NCI-H146 (cell line): Measurements from ENCODE around the gene METTL21A.
"Not testable (repeated sequence)": the region's sequence is repeated elsewhere in the genome, so short reads cannot be mapped to it uniquely, and the experiment has no call there.

Experiments used
- DNase-seq: peaks from one replicate; lab custom pipeline; 2025; lab: John Stamatoyannopoulos, UW

Gene METTL21A

GRCh38 chr2:207625014-207625907, at the start of gene METTL21A:
Gene METTL21A, minus strand, starts transcription at chr2:207625394. Its CDS starts 1,019 bp downstream, at chr2:207624375.
- peak; percentile 87 for DNase-seq

GRCh38 chr2:207674826-207675225, 49.6 kb upstream of the METTL21A start:
- DNase-seq: no peak

DNA sequence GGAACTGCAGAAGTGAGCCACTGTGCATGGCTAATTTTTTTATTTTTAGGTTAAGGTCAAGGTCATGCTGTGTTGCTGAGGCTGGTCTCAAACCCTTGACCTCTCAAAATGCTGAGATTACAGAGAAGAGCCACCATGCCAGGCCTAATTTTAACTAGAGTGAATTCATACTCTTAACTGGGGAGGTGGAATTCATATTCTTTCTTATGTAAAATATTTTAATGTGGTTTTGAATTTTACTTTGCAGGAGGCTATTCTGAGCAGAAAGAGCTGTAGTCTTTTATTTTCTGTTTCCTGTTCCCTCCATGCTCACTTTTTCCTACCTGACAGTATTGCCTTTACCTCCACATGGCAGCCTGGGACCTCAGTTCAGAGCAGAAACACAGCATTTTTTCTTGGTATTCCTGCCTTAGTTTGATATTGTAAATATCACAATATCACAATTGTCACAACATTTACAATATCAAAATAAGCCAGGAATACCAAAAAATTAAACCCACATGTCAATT, 49.1 kb upstream of the METTL21A start:
- no peak for DNase-seq

- no peak for DNase-seq
Measured at GRCh38 chr2:207673431-207673830, 48.2 kb upstream of the METTL21A start.

GRCh38 chr2:207670887-207671286, 45.7 kb upstream of the METTL21A start:
- DNase-seq: no peak

GRCh38 chr2:207663870-207664545, 38.8 kb upstream of the METTL21A start:
- DNase-seq: no peak

- no peak for DNase-seq
Measured at GRCh38 chr2:207662203-207662602, 37.0 kb upstream of the METTL21A start.

DNA sequence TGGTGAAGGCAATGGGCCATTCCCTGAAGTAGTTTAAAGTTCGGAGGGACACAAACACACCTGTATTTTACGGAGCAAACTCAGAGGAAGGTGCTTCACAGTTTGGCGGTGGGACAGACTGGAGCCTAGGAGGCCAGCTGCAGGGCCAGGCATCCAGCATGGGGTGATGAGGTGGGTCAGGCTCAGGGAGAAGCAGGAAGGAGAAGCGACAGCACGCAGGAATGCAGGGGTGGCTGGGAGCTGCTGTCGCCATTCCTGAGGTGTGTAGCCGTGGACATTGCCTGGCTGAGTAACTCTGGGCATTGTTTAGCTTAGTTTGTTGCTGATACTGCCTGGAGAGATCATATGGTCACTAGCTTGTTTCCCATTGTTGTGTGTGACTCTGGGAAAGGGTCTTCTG, 35.8 kb upstream of the METTL21A start:
- no peak for DNase-seq

DNA sequence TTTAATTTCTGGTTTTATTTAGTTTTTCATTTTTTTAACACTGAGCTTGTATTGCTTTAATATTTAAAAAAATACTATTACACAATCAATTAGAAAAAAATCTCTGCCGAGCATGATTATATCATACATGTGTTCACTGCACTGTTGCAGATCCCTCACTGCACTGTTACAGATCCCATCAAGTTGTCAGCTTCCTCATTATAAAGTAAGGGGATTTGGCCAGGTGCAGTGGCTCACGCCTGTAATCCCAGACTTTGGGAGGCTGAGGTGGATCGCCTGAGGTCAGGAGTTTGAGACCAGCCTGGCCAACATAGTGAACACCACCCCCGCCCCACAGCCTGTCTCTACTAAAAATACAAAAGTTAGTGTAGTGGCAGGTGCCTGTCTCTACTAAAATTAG, 33.0 kb upstream of the METTL21A start:
- no peak for DNase-seq

- DNase-seq: no peak
Measured at GRCh38 chr2:207655000-207655399, 29.8 kb upstream of the METTL21A start.

DNA sequence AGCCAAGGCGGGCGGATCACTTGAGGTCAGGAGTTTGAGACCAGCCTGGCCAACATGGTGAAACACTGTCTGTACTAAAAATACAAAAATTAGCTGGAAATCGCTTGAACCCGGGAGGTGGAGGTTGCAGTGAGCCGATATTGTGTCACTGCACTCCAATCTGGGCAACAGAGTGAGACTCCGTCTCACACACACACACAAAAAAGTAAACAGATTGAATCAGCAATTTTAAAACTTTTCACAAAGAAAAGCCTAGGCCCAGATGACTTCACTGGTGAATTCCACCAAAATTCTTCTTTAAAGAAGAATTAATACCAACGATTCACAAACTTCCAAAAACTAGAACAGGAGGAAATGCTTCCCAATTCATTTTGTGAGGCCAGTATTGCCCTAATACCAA, 21.4 kb upstream of the METTL21A start:
- not testable (repeated sequence) for DNase-seq

- DNase-seq: no peak
Measured at GRCh38 chr2:207643892-207644291, 18.7 kb upstream of the METTL21A start.

GRCh38 chr2:207640661-207641060, 15.5 kb upstream of the METTL21A start:
- DNase-seq: no peak

DNA sequence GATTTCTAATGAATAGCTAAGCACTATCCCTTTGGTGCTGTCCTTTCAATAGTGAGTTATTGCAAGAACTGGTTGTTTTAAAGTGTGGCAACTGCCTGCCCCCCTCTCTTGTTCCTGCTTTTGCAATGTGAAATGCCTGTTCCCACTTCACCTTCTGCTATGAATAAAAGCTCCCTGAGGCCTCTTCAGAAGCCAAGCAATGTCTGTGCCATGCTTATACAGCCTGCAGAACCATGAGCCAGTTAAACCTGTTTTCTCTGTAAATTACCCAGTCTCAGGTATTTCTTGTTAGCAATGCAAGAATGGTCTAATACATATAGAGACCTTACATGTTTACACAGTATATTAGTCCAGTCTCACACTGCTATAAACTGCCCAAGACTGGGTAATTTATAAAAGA, 15.0 kb upstream of the METTL21A start:
- no peak for DNase-seq

DNA sequence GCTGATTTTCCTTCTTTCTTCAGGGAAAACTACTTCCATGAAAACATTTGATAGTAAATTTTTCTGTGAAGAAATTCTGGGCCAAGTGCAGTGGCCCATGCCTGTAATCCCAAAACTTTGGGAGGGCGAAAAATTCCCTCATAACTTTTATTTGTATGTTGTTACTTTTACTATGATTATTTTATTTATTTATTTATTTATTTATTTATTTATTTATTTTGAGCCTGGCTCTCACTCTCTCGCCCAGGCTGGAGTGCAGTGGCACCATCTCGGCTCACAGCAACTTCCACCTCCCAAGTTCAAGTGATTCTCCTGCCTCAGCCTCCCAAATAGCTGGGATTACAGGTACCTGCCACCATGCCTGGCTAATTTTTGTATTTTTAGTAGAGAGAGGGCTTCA, 14.1 kb upstream of the METTL21A start:
- not testable (repeated sequence) for DNase-seq

GRCh38 chr2:207635468-207636200, 10.4 kb upstream of the METTL21A start:
- no peak for DNase-seq

DNA sequence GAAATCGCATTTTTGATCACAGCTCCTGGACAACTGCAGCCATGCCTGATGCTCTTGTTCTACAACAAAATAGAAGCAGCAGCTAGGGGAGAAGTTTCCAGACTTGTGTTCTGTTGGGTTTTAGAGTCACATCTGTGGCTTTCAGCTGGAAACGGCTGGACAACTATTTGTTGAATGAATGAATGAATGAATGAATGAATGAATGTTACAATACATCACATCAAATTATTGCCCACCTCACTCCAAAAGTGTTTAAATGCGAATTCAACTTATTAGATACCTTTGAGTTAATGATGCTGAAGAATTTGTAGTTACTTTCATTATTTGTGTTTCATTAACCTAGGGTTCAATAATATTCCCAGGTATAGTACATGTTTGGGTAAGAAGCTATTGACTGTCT, 8.5 kb upstream of the METTL21A start:
- no peak for DNase-seq

DNA sequence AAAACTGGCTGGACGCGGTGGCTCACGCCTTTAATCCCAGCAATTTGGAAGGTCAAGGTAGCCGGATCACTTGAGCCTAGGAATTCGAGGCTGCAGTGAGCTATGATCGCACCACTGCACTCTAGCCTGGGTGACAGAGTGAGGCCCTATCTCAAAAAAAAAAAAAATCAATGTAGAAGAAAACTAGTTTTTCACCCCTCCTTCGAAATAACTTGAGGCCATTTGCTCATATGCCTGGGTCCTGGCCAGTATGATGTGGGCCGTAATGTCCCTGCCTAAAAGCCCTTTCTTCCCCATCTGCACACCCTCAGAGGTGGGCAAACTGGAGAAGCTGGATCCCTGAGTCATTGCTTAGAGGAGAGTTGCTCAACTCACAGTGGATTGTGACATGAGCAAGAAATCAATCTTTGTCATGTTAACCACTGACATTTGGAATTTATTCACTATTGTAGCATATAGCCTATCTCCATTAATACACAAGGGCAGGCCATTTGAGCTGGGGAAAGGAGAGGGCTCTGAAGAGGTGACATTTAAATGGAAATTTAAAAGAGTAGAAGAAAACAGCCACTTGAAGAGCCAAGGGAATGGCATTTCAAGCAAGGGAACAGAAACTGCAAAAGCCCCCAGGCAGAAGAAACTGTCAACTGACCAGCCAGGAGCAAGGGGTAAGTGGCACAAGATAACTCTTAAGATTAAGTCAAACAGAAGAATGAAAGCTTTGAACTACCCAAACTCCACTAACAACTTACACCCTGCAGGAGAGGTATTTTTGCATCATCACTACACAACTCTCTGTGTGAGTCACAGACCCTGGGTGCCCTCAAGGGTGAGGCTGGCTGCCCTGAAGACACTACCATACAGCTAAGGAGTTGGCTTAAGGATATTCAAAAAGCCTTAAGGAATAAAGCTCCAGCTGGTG, 7.6 kb upstream of the METTL21A start:
- no peak for DNase-seq

DNA sequence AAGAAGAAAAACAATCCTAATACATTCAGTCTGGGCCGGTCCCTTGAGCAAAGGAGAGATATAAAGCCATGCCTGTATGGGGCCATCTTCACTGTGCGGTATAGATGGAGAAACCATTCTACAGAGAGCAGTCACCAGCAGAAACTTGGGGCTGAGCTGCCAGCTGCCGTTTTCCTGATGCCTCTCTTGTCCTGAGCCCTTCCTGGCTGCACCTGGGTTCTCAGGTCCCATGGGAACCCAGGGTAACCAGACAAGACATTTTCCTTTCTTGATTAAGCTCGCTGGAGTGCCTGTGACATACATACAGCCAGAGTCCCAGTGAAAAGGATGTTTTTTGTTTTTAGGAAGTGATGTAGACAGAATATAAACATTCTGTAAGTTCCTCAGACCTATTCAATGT, 5.3 kb upstream of the METTL21A start:
- no peak for DNase-seq

- DNase-seq: no peak
Measured at GRCh38 chr2:207629553-207629952, 4.4 kb upstream of the METTL21A start.
